ENCODE results near the gene RXRG.

- TF ChIP-seq POLR2AphosphoS5 (IDR thresholded peaks at IDR 0.05; ENCODE audit: low read depth, low read length) = no peak
- TF ChIP-seq, protein P1, sequence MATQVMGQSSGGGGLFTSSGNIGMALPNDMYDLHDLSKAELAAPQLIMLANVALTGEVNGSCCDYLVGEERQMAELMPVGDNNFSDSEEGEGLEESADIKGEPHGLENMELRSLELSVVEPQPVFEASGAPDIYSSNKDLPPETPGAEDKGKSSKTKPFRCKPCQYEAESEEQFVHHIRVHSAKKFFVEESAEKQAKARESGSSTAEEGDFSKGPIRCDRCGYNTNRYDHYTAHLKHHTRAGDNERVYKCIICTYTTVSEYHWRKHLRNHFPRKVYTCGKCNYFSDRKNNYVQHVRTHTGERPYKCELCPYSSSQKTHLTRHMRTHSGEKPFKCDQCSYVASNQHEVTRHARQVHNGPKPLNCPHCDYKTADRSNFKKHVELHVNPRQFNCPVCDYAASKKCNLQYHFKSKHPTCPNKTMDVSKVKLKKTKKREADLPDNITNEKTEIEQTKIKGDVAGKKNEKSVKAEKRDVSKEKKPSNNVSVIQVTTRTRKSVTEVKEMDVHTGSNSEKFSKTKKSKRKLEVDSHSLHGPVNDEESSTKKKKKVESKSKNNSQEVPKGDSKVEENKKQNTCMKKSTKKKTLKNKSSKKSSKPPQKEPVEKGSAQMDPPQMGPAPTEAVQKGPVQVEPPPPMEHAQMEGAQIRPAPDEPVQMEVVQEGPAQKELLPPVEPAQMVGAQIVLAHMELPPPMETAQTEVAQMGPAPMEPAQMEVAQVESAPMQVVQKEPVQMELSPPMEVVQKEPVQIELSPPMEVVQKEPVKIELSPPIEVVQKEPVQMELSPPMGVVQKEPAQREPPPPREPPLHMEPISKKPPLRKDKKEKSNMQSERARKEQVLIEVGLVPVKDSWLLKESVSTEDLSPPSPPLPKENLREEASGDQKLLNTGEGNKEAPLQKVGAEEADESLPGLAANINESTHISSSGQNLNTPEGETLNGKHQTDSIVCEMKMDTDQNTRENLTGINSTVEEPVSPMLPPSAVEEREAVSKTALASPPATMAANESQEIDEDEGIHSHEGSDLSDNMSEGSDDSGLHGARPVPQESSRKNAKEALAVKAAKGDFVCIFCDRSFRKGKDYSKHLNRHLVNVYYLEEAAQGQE (IDR thresholded peaks at IDR 0.05; ENCODE audit: insufficient read depth in 1 of 2, low read depth in 2 of 2, low read length in 2 of 2) = no peak
- no peak for TF ChIP-seq TAF1 (IDR thresholded peaks at IDR 0.05; ENCODE audit: borderline replicate concordance, insufficient read depth, low read length)
Measured at GRCh38 chr1:165408518-165408917, 36.4 kb downstream of the RXRG start.

Data from PFSK-1 (cell line).